ENCODE results near the gene SORCS1. TPM values are rescaled to one million over a fixed set of nuclear protein-coding genes. Genes with fewer than 3 reads are reported as not detected.

The SORCS1 gene
- total and polyA plus RNA-seq, 4 donors = 0.08 to 0.21 (median 0.09) TPM; not detected in 1

GRCh38 chr10:106996510-106996909, 168.0 kb downstream of the SORCS1 start:
- WGBS = 99% methylated on average over 3 of the region's 3 CpGs
- no peak for TF ChIP-seq EGR1 (IDR thresholded peaks at IDR 0.05; ENCODE audit: low read depth in 2 of 2)
- TF ChIP-seq TAF1 (conservative IDR thresholded peaks at IDR 0.05) = no peak
- TF ChIP-seq REST (IDR thresholded peaks at IDR 0.05) = no peak
- no peak for TF ChIP-seq JUND (IDR thresholded peaks at IDR 0.05)
- no peak for TF ChIP-seq MAX (IDR thresholded peaks at IDR 0.05)
- TF ChIP-seq YY1 (IDR thresholded peaks at IDR 0.05) = no peak
- TF ChIP-seq HNF4A (conservative IDR thresholded peaks at IDR 0.05) = no peak
- no peak for TF ChIP-seq SP1 (IDR thresholded peaks at IDR 0.05)
- TF ChIP-seq NR2F2 (IDR thresholded peaks at IDR 0.05) = no peak
- TF ChIP-seq FOXA2 (IDR thresholded peaks at IDR 0.05) = no peak
- TF ChIP-seq ZBTB33 (IDR thresholded peaks at IDR 0.05) = no peak
- TF ChIP-seq RXRA (IDR thresholded peaks at IDR 0.05) = no peak
- TF ChIP-seq CTCF (IDR thresholded peaks at IDR 0.05; ENCODE audit: low read depth, low read length, missing input control) = no peak
- TF ChIP-seq HNF4G (IDR thresholded peaks at IDR 0.05) = no peak
- TF ChIP-seq ATF3 (IDR thresholded peaks at IDR 0.05) = no peak
- TF ChIP-seq GABPA (IDR thresholded peaks at IDR 0.05 in 1 of 2, conservative IDR thresholded peaks at IDR 0.05 in 1 of 2) = no peak
- TF ChIP-seq FOXA1 (IDR thresholded peaks at IDR 0.05) = no peak
- no peak for TF ChIP-seq RAD21 (IDR thresholded peaks at IDR 0.05)

More at GRCh38 chr10:106996510-106996909, 168.0 kb downstream of the SORCS1 start:
- no peaks in the 10 kb centered on the region for H3K9me3 ChIP-seq (ENCODE audit: control insufficient read depth in 4 of 4, low read length in 3 of 4)
- DNase-seq (ENCODE audit: low spot score) = no peak
- no peak overlapping the region for H3K27ac ChIP-seq (ENCODE audit: low read depth in 1 of 2, low read length in 2 of 2)
- H3K36me3 ChIP-seq (ENCODE audit: control insufficient read depth in 4 of 4, insufficient read depth in 3 of 4, low read depth in 1 of 4, low read length in 3 of 4) = no peaks in the 10 kb centered on the region
- no peaks in the 10 kb centered on the region for H3K27me3 ChIP-seq (ENCODE audit: control insufficient read depth in 4 of 4, insufficient read depth in 4 of 4, low read length in 3 of 4)
- H3K4me3 ChIP-seq (ENCODE audit: low read depth in 1 of 3, low read length in 3 of 3) = no peak overlapping the region
- H3K9ac ChIP-seq (ENCODE audit: low read depth in 1 of 2, low read length in 2 of 2) = no peak overlapping the region
- no peaks in the 10 kb centered on the region for H3K4me1 ChIP-seq (ENCODE audit: control insufficient read depth in 4 of 4, insufficient read depth in 4 of 4, low read length in 3 of 4)
